PC-9 (cell line): ENCODE results near the gene SNX8. TPM values are rescaled to one million over a fixed set of nuclear protein-coding genes. Genes with fewer than 3 reads are reported as not detected.

Experiments used
- BruUV-seq: library from RNA; stranded (reverse); fragments of 400-500 nt; replicated peaks from 2 replicates; lab custom pipeline; 2021; lab: Mats Ljungman, UMichigan
- CTCF ChIA-PET: fragments of 300-600 bp; sonication (Branson Sonifier 250); formaldehyde crosslinking; loops from one replicate; lab custom pipeline; 2022; ENCODE audit warnings: antibody characterized with exemption; lab: Charles Lee
- POLR2A ChIA-PET: fragments of 300-600 bp; sonication (Branson Sonifier 250); formaldehyde crosslinking; loops from one replicate; lab custom pipeline; 2022; ENCODE audit warnings: antibody characterized with exemption; ENCODE audit not compliant: unreplicated experiment; lab: Charles Lee
- DNase-seq, 2 experiments: peaks; one replicate each; pipeline versions ENCODE4 v3.0.0 to v3.0.0-alpha.2; 2015 to 2022; ENCODE audit warnings: mixed read lengths in 1 of 2
- H2AFZ ChIP-seq: fragments of 200-600 bp; sonication (generic); 2 replicates; pipeline ENCODE4 v1.8.1; 2017; ENCODE audit warnings: antibody characterized with exemption
- H3F3A ChIP-seq: fragments of 200-600 bp; sonication (generic); 2 replicates; pipeline ENCODE4 v1.8.1; 2017; ENCODE audit warnings: antibody characterized with exemption, mild to moderate bottlenecking, low read depth; ENCODE audit not compliant: insufficient read depth
- H3K27ac ChIP-seq: fragments of 200-600 bp; sonication (generic); 2 replicates; pipeline ENCODE4 v1.6.1; 2016; ENCODE audit warnings: mixed run types
- H3K27me3 ChIP-seq: fragments of 200-600 bp; sonication (generic); 2 replicates; pipeline ENCODE4 v1.6.1; 2016; ENCODE audit warnings: low read depth, mixed run types; ENCODE audit not compliant: insufficient read depth
- H3K36me3 ChIP-seq: fragments of 200-600 bp; sonication (generic); 2 replicates; pipeline ENCODE4 v1.6.1; 2016; ENCODE audit warnings: low read depth, mixed run types
- H3K4me1 ChIP-seq: fragments of 200-600 bp; sonication (generic); replicated peaks from 2 replicates; pipeline ENCODE4 v1.6.1; 2016; ENCODE audit warnings: mixed run types; ENCODE audit not compliant: insufficient read depth
- H3K4me2 ChIP-seq: fragments of 200-600 bp; sonication (generic); 2 replicates; pipeline ENCODE4 v1.6.1; 2017; ENCODE audit warnings: mixed run types
- H3K4me3 ChIP-seq: fragments of 200-600 bp; sonication (generic); 2 replicates; pipeline ENCODE4 v1.6.1; 2016; ENCODE audit warnings: mixed run types
- H3K79me2 ChIP-seq: fragments of 200-600 bp; sonication (generic); 2 replicates; pipeline ENCODE4 v1.6.1; 2017; ENCODE audit warnings: low read depth, mixed run types
- H3K9me2 ChIP-seq: fragments of 200-600 bp; sonication (generic); 2 replicates; pipeline ENCODE4 v1.8.1; 2017; ENCODE audit warnings: mild to moderate bottlenecking; ENCODE audit not compliant: insufficient read depth
- H3K9me3 ChIP-seq: fragments of 200-600 bp; sonication (generic); 2 replicates; pipeline ENCODE4 v1.8.1; 2016; ENCODE audit warnings: low read depth; ENCODE audit not compliant: insufficient read depth
- H4K20me1 ChIP-seq: fragments of 200-600 bp; sonication (generic); 2 replicates; pipeline ENCODE4 v1.8.1; 2017; ENCODE audit not compliant: insufficient read depth
- EZH2 ChIP-seq: fragments of 200-600 bp; sonication (generic); IDR thresholded peaks from 2 replicates; pipeline ENCODE4 v1.8.0; 2017; ENCODE audit warnings: antibody characterized with exemption, low read depth
- intact Hi-C: fragments of 100-400 bp; cut with micrococcal nuclease; formaldehyde crosslinking; loops from one replicate; pipeline ENCODE4 v1.10.0; 2022; ENCODE audit not compliant: unreplicated experiment
- total RNA-seq: library from RNA; stranded (reverse); gene quantifications from 2 replicates; pipeline ENCODE4 v1.2.3, GENCODE V29; 2021
- TF ChIP-seq, protein P1 (sequence below): fragments of 200-600 bp; sonication (generic); conservative IDR thresholded peaks from 2 replicates; pipeline ENCODE4 v1.6.1; 2017; ENCODE audit warnings: mixed run types, antibody characterized with exemption, mild to moderate bottlenecking, moderate library complexity

The SNX8 gene
- total RNA-seq, 1 experiment from 2014 or later = 102 TPM

DNA sequence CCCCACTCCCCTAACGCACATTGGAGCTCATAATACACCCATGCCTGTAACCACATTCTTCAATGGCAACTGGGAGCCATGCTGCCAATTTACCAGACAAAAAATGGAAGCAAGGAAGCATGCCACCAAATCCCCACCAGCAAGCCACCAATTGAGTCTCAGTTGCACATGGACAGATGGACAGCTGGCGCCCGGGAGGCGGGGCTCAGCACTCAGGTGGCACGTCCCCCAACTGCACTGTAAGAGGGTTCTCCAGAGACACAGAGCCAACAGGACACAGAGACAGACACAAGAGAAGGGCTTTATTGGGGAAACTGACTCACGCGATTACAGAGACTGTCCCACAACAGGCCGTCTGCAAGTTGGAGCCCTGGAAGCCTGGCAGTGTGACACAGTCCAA is 84.0 kb downstream of the SNX8 start:
- Histone ChIP-seq H3K27me3 (no peaks in the 10 kb centered on the region), H3K4me2 (no peak overlapping the region), H3K9me2 (no peaks in the 10 kb centered on the region), H3K36me3 (peaks cover 21% of the 10 kb centered on the region), H3K4me1 (peaks cover 16% of the 10 kb centered on the region), H2AFZ (no peak overlapping the region), H3K9me3 (no peaks in the 10 kb centered on the region), H3K4me3 (no peak overlapping the region), H4K20me1 (peaks cover 15% of the 10 kb centered on the region), H3F3A (peaks cover 31% of the 10 kb centered on the region), H3K27ac (no peak overlapping the region), H3K79me2 (peaks cover 31% of the 10 kb centered on the region)
- ChIA-PET POLR2A (no interaction called here), CTCF (no interaction called here)
- BruUV-seq = no TSS peak
- TF ChIP-seq, protein P1, sequence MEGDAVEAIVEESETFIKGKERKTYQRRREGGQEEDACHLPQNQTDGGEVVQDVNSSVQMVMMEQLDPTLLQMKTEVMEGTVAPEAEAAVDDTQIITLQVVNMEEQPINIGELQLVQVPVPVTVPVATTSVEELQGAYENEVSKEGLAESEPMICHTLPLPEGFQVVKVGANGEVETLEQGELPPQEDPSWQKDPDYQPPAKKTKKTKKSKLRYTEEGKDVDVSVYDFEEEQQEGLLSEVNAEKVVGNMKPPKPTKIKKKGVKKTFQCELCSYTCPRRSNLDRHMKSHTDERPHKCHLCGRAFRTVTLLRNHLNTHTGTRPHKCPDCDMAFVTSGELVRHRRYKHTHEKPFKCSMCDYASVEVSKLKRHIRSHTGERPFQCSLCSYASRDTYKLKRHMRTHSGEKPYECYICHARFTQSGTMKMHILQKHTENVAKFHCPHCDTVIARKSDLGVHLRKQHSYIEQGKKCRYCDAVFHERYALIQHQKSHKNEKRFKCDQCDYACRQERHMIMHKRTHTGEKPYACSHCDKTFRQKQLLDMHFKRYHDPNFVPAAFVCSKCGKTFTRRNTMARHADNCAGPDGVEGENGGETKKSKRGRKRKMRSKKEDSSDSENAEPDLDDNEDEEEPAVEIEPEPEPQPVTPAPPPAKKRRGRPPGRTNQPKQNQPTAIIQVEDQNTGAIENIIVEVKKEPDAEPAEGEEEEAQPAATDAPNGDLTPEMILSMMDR = no peak
- TF ChIP-seq EZH2 = no peak
- DNase-seq = no peak
- intact Hi-C loops = no loop called here

DNA sequence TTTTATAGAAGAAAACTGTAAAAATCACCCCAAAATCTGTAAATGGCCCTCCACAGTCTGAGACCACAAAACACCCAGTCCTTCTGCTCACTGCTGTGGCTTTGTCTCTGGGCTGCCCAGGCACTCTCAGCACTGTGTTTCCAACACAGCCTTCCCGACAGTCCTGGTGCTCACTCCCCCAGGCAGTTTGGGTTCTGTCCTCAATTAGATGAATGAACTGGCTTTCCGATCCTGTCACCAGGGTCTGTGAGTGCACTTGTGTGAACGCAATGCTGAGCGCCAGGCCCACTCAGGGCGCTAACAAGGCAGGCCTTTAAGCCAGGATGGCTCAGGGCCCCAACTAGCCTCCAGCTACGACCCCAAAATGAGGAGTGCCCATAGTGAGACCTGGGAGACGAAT is 84.8 kb downstream of the SNX8 start:
- intact Hi-C loops = loop anchor here (5.0 to 10.0 kb wide), 2 partner anchors 118 to 295 kb away; no protein-coding TSS in a partner anchor
- H3K36me3 ChIP-seq = peaks cover 20% of the 10 kb centered on the region
- no peak overlapping the region for H3K27ac ChIP-seq
- no peak overlapping the region for H2AFZ ChIP-seq
- H3K4me2 ChIP-seq = no peak overlapping the region
- peaks cover 31% of the 10 kb centered on the region for H3K79me2 ChIP-seq
- no peak for DNase-seq
- H3K4me3 ChIP-seq = no peak overlapping the region
- ChIA-PET POLR2A (no interaction called here), CTCF (no interaction called here)
- TF ChIP-seq, protein P1 = no peak
- TF ChIP-seq EZH2 = no peak
- peaks cover 23% of the 10 kb centered on the region for H3F3A ChIP-seq
- BruUV-seq = no TSS peak
- peaks cover 15% of the 10 kb centered on the region for H4K20me1 ChIP-seq
- no peaks in the 10 kb centered on the region for H3K27me3 ChIP-seq
- H3K4me1 ChIP-seq = peaks cover 16% of the 10 kb centered on the region
- H3K9me3 ChIP-seq = no peaks in the 10 kb centered on the region
- no peaks in the 10 kb centered on the region for H3K9me2 ChIP-seq

DNA sequence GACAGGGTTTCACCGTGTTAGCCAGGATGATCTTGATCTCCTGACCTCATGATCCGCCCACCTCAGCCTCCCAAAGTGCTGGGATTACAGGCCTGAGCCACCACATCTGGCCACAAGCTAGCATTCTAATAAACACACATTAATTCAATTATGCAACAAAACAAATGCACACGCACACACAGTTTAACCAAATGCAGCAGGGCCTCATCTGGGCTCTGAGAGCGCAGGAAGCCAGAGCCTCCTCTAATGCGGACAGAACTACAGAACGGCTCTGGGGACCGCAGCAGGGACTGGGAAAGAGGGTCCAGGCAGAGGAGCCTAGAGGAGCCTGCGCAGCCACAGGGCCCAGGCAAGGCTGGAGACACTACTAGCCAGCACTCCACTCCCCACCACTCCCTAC is 85.3 kb downstream of the SNX8 start:
- CTCF ChIA-PET = no interaction called here

More for the DNA sequence above, 85.3 kb downstream of the SNX8 start:
- intact Hi-C loops = loop anchor here (5.0 to 10.0 kb wide), 2 partner anchors 118 to 296 kb away; no protein-coding TSS in a partner anchor
- POLR2A ChIA-PET = no interaction called here
- H4K20me1 ChIP-seq = peaks cover 15% of the 10 kb centered on the region
- DNase-seq = no peak
- H3F3A ChIP-seq = peaks cover 18% of the 10 kb centered on the region; the same call in 1 of the 2 replicates
- BruUV-seq = no TSS peak
- TF ChIP-seq, protein P1 = no peak
- TF ChIP-seq EZH2 = no peak
- peaks cover 20% of the 10 kb centered on the region for H3K36me3 ChIP-seq
- H3K4me1 ChIP-seq = peaks cover 16% of the 10 kb centered on the region
- H3K27ac ChIP-seq = no peak overlapping the region
- H3K9me3 ChIP-seq = no peaks in the 10 kb centered on the region
- no peak overlapping the region for H3K4me3 ChIP-seq
- H3K9me2 ChIP-seq = no peaks in the 10 kb centered on the region
- peaks cover 31% of the 10 kb centered on the region for H3K79me2 ChIP-seq
- no peaks in the 10 kb centered on the region for H3K27me3 ChIP-seq
- H3K4me2 ChIP-seq = no peak overlapping the region
- no peak overlapping the region for H2AFZ ChIP-seq
